Endodermal cell (in vitro differentiated cells): ENCODE measurements around the gene CDH23. TPM values are rescaled to one million over a fixed set of nuclear protein-coding genes. Genes with fewer than 3 reads are reported as not detected.

Experiments used
- DNase-seq: peaks from one replicate; pipeline ENCODE4 v3.0.0-alpha.2; 2017
- H3K27ac ChIP-seq: 2 replicates; pipeline ENCODE4 v1.5.1; 2013; ENCODE audit warnings: mild to moderate bottlenecking, low read depth, low read length, moderate library complexity
- H3K27me3 ChIP-seq: 2 replicates; pipeline ENCODE4 v1.6.1; 2013; ENCODE audit warnings: mild to moderate bottlenecking, low read length, moderate library complexity; ENCODE audit not compliant: insufficient read depth, control insufficient read depth, poor library complexity, severe bottlenecking
- H3K36me3 ChIP-seq: 2 replicates; pipeline ENCODE4 v1.7.0; 2013; ENCODE audit warnings: mild to moderate bottlenecking, low read length, moderate library complexity; ENCODE audit not compliant: control insufficient read depth, insufficient read depth
- H3K4me1 ChIP-seq: one replicate; pipeline ENCODE4 v1.7.0; 2013; ENCODE audit warnings: low read length; ENCODE audit not compliant: control insufficient read depth, insufficient read depth
- H3K4me3 ChIP-seq: 2 replicates; pipeline ENCODE4 v1.5.1; 2013; ENCODE audit warnings: mild to moderate bottlenecking, low read length, moderate library complexity
- H3K9ac ChIP-seq: 2 replicates; pipeline ENCODE4 v1.6.1; 2013; ENCODE audit warnings: mild to moderate bottlenecking, low read length, moderate library complexity; ENCODE audit not compliant: poor library complexity, severe bottlenecking; ENCODE audit errors: extremely low read depth
- H3K9me3 ChIP-seq: 2 replicates; pipeline ENCODE4 v1.6.1; 2013; ENCODE audit warnings: mild to moderate bottlenecking, low read length, moderate library complexity; ENCODE audit not compliant: control insufficient read depth
- H3K27ac Mint-ChIP-seq: 2 replicates; pipeline ENCODE4 v1.8.0; 2020; ENCODE audit warnings: mixed read lengths
- H3K27me3 Mint-ChIP-seq: 2 replicates; pipeline ENCODE4 v1.8.0; 2021; ENCODE audit warnings: mild to moderate bottlenecking, mixed read lengths; ENCODE audit not compliant: insufficient read depth
- H3K36me3 Mint-ChIP-seq: 2 replicates; pipeline ENCODE4 v1.8.0; 2020; ENCODE audit warnings: low read depth, mixed read lengths
- H3K4me1 Mint-ChIP-seq: 2 replicates; pipeline ENCODE4 v1.8.0; 2020; ENCODE audit warnings: mixed read lengths
- H3K4me3 Mint-ChIP-seq: 2 replicates; pipeline ENCODE4 v1.8.0; 2020; ENCODE audit warnings: mild to moderate bottlenecking, moderate library complexity, mixed read lengths
- H3K9me3 Mint-ChIP-seq: 2 replicates; pipeline ENCODE4 v1.8.0; 2020; ENCODE audit warnings: mild to moderate bottlenecking, mixed read lengths
- WGBS, 2 experiments: methylation state at CpG; one replicate each; pipeline versions ENCODE4 v1.1.5 to v1.1.7; 2013; ENCODE audit warnings: missing lambda C conversion rate in 2 of 2, mixed read lengths in 1 of 2; ENCODE audit not compliant: insufficient coverage in 1 of 2, insufficient read length in 1 of 2; 5-methylcytosine and 5-hydroxymethylcytosine counted together
- total RNA-seq, 2 donors: library from RNA; stranded (reverse); fragmentation: NEBNext Ultra II Directional in 1 of 2; extraction: Animal tissue kit (Norgen Biotek cat#: 25700) in 1 of 2; gene quantifications; 2 replicates in 1 of 2; 3 replicates in 1 of 2; pipeline ENCODE4 v1.2.1, GENCODE V29; 2021
- TF ChIP-seq, protein P1 (sequence below): fragments of 200-600 bp; sonication (generic); conservative IDR thresholded peaks from 2 replicates; pipeline ENCODE4 v1.5.0; 2021; ENCODE audit warnings: antibody characterized with exemption, mild to moderate bottlenecking

The CDH23 gene
- total RNA-seq, 2 donors from 2014 or later, result 2.1 to 4.2 TPM

DNA sequence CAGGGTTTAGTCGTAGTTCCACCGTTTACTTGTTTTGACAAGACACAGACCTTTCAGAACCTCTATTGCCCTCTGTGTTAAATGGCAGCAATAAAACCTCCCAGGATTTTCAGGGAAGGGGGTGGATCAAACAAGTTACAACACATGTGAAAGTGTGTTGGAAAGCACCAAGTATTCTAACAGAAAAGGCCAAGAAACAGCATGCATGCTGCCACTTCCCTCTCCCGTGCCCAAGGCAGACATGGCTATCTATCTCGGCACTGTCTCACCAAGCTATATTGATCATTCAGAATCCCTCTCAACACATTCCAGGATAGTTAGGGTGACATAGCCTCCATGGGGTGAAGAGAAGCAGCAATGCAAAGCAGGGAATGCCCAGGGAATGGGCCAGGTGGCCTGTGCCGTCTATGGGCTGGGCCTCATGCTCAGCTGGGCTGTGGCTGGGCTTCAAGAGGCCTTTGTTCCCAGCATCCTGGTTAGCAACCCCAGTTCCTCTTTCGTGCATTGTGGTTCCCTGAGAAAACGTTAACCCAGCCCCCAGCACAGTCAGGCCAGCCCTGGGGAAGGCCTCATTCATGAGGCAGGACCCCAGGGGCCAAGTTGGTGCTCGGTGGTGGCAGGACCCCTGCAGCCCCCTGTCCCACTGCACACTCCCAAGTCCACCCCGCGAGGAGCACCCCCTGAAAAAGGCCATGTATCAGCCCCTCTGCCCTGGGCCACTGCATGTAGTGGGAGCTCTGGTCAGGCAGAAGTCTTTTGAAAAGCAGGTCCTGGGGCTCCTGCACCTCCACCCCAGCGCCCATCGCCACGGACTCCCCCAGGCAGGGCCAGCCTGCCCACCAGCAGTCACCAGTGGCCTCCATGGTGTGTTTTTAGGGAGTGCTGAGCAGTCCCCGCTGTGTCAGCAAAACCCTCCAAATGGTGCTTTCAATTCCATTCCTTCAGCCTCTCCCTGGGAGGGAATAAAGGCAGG is 351.1 kb downstream of the CDH23 start:
- Mint-ChIP-seq H3K4me3 (no peak overlapping the region), H3K27me3 (no peaks in the 10 kb centered on the region), H3K36me3 (no peaks in the 10 kb centered on the region), H3K27ac (no peak overlapping the region), H3K9me3 (no peaks in the 10 kb centered on the region), H3K4me1 (peaks cover 6% of the 10 kb centered on the region)
- TF ChIP-seq, protein P1, sequence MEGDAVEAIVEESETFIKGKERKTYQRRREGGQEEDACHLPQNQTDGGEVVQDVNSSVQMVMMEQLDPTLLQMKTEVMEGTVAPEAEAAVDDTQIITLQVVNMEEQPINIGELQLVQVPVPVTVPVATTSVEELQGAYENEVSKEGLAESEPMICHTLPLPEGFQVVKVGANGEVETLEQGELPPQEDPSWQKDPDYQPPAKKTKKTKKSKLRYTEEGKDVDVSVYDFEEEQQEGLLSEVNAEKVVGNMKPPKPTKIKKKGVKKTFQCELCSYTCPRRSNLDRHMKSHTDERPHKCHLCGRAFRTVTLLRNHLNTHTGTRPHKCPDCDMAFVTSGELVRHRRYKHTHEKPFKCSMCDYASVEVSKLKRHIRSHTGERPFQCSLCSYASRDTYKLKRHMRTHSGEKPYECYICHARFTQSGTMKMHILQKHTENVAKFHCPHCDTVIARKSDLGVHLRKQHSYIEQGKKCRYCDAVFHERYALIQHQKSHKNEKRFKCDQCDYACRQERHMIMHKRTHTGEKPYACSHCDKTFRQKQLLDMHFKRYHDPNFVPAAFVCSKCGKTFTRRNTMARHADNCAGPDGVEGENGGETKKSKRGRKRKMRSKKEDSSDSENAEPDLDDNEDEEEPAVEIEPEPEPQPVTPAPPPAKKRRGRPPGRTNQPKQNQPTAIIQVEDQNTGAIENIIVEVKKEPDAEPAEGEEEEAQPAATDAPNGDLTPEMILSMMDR, result no peak
- Histone ChIP-seq H3K36me3 (no peaks in the 10 kb centered on the region), H3K4me1 (no peaks in the 10 kb centered on the region), H3K9me3 (no peaks in the 10 kb centered on the region), H3K27ac (no peak overlapping the region), H3K4me3 (no peak overlapping the region), H3K9ac (no peak overlapping the region), H3K27me3 (no peaks in the 10 kb centered on the region)
- no peak for DNase-seq
- WGBS, 2 experiments, result 90 to 92% methylated on average over 5 to 14 of the region's 14 CpGs

DNA sequence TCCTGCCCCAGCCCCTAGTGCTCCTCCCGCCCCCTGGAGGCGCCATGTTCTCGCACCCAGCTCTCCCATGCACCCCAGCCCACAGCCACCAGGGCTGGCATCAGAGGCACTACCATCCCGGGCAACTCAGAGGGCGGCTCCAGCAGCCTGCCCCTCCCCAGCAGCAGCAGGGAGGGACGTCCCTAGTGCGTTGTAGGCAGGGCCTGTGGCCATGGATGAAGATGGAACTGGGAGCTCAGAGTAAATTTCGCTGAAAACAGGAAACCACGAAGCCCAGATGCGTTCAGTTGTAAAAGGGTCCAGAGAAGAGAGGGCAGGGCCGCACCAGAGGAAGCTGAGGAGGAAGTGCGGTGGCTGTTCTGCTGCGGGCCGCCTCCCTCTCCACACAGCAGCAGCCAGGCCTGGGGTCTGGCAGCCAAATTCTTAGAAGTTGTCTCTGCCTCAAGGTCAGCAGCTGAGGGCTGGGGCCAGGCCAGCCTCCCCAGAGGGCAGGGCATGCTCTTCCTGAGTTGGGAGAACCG is 352.0 kb downstream of the CDH23 start:
- TF ChIP-seq, protein P1, result peak; percentile 26
- Histone ChIP-seq H3K36me3 (no peaks in the 10 kb centered on the region), H3K9ac (no peak overlapping the region), H3K4me3 (no peak overlapping the region), H3K9me3 (no peaks in the 10 kb centered on the region), H3K4me1 (peaks cover 6% of the 10 kb centered on the region), H3K27me3 (no peaks in the 10 kb centered on the region), H3K27ac (no peak overlapping the region)
- Mint-ChIP-seq H3K4me1 (peaks cover 13% of the 10 kb centered on the region), H3K9me3 (no peaks in the 10 kb centered on the region), H3K4me3 (no peak overlapping the region), H3K36me3 (no peaks in the 10 kb centered on the region), H3K27me3 (no peaks in the 10 kb centered on the region), H3K27ac (peak overlapping the region; percentile 35)
- 86 to 96% methylated on average over 5 to 15 of the region's 15 CpGs for WGBS, 2 experiments
- peak; percentile 49 for DNase-seq

DNA sequence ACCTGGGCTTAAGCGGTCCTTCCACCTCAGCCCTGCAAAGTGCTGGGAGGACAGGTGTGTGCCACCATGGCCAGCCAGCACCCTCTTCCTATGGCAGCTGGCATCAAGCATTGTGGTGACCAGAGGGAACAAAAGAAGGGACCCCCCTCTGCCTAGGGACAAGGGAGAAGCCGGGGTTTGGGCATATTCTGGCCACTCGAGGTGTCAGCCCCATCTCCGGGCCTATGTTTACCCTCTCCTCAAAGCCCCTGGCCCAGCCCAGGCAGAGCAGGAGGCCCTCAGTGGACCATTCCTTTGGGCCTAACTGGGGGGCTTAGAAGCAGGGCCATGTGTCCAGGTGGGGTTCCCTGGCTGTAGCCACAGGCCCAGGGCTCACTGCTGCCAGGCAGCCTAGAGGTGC is 352.7 kb downstream of the CDH23 start:
- no peak overlapping the region for H3K9ac ChIP-seq
- no peaks in the 10 kb centered on the region for H3K36me3 ChIP-seq
- peaks cover 13% of the 10 kb centered on the region for H3K4me1 Mint-ChIP-seq
- H3K9me3 Mint-ChIP-seq, result no peaks in the 10 kb centered on the region
- H3K27me3 ChIP-seq, result no peaks in the 10 kb centered on the region
- H3K4me3 Mint-ChIP-seq, result no peak overlapping the region
- no peaks in the 10 kb centered on the region for H3K36me3 Mint-ChIP-seq
- no peak for DNase-seq
- TF ChIP-seq, protein P1, result no peak
- H3K27ac ChIP-seq, result no peak overlapping the region
- no peak overlapping the region for H3K4me3 ChIP-seq
- 88 to 100% methylated on average over 1 to 4 of the region's 4 CpGs for whole genome bisulfite sequencing, 2 experiments
- H3K4me1 ChIP-seq, result peaks cover 6% of the 10 kb centered on the region
- H3K9me3 ChIP-seq, result no peaks in the 10 kb centered on the region
- peak overlapping the region; percentile 17 for H3K27ac Mint-ChIP-seq
- peaks cover 2% of the 10 kb centered on the region for H3K27me3 Mint-ChIP-seq
